ENCODE results near the gene TEKT3. TPM values are rescaled to one million over a fixed set of nuclear protein-coding genes. Genes with fewer than 3 reads are reported as not detected.

Gene TEKT3
- not detected in 2 replicates for total RNA-seq

GRCh38 chr17:15341385-15341849 is at the start of gene TEKT3:
TEKT3 (minus strand) TSS chr17:15341597; CDS start chr17:15331585, 10,012 bp downstream.
- peak; percentile 73 for DNase-seq

GRCh38 chr17:15388356-15389041 is 47.1 kb upstream of the TEKT3 start:
- no peak for DNase-seq

DNA sequence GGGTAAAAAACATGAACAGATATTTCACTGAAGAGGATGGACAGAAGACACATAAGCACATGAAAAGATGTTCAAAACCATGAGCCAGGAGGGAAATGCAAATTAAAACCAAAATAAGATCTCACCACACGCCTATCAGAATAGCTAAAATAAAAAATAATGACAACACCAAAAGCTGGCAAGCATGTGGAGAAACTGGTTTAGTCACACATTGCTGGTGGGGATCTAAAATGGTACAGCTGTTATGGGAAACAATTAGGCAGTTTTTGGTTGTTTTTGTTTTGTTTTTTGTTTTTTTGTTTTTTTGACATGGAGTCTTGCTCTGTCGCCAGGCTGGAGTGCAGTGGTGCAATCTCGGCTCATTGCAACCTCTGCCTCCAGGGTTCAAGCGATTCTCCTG is 44.7 kb upstream of the TEKT3 start:
- DNase-seq, result no peak

DNA sequence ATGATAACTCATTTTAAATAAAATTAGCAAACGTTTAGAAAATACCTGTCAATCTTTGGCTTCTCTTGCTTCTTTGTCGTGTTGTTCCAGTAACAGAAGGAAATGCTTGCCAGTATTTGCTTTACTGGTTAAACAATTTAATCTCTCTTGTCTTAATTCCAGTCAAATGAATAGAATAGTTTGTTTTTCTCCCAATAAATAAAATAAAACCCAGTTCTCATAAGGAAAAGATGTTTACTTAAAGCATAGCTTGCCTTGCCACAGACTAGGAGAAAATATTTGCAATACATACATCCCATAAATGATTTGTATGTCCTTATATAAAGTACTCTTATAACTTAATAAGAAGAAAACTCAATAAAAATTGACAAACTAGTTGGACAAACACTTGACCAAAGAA is 43.9 kb upstream of the TEKT3 start:
- DNase-seq, result no peak

DNA sequence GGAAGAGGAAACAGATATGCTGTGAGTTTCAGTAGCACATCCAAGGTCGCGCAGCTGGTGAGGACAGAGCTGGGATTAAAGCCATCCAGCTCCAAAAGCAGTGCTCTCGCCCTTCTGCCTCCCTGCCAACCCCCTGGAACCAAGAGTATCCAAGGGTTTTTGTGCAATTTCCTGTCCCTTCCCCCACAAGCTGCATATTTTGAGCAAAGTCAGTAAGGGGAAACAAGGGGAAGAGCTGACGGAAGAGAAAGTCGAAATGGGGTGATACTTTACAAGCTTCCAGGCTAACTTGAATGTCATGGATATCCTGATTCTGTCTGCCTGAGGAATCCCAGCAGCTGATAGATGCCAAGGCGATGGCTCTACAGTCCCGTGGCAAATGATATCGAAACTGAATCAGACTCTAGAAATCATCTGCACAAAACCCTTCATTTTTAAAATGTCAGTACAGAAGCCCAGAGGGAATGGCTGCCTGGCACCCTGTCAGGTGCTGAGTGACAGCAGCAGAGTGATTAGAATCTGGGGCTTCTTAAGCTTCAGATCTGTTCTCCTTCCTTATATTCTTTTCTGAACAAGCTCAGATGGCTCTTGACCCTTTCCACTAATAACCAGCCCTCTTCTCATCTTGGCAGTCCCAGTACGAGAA is 42.9 kb upstream of the TEKT3 start:
- DNase-seq, result peak; percentile 15

- no peak for DNase-seq
Measured at GRCh38 chr17:15382914-15383313, 41.5 kb upstream of the TEKT3 start.

GRCh38 chr17:15381707-15382106 is 40.3 kb upstream of the TEKT3 start:
- DNase-seq, result no peak

DNA sequence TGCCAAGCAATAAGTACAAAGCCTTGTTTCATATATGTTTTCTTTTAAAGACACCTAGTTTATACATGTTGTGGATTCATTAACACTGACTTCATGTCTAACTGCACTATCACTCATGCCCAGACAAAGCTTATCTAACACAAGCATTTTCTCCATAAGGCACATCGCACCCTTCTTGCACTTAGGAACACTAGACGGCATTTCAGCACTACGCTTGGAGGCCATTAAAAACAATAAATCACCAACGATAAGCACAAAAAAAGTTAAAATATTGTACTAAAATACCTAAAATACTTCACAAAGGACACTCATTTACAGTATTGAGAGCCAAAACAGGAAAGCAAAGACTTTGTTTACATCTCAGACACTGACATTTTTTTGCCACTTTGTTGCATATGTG is 39.0 kb upstream of the TEKT3 start:
- no peak for DNase-seq

GRCh38 chr17:15379659-15380058 is 38.3 kb upstream of the TEKT3 start:
- no peak for DNase-seq

DNA sequence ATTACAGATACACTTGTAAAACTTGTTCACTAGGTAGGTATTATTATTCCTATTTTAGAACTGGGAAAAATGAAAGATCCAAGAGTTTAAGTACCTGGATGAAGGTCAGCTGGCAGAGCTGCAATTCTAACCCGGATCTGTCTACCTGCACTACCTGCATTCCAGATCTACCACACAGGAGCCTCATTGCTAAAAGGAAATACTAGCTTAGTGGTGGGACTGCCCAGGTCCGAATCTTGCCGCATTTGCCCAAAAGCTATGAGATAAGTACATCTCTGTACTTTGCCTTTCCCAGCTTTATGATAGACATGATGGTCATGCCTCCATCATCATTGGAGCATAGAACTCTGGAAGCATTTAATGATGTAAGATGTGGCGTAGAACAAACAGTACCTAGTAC is 36.8 kb upstream of the TEKT3 start:
- no peak for DNase-seq

- DNase-seq, result no peak
Measured at GRCh38 chr17:15377616-15378015, 36.2 kb upstream of the TEKT3 start.

DNA sequence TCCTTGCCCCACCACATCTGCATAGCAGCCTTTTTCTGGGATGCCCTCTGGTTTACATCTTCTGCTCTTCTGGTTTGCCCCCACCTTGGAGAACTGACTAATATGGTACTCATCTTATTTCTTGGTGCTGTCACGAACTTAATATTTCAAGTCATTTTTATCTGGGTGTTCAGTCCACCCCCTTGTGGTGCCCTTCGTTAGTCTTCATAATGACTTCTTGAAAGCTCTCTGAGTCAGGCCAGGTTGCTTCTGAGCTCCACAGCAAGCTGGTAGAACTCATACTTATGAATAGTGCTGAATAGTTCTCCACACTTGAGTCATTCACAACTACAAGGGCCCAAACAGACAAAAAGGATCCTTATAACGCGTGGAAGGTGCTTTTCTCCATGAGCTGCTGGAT is 35.8 kb upstream of the TEKT3 start:
- DNase-seq, result no peak

GRCh38 chr17:15371376-15372130 is 30.2 kb upstream of the TEKT3 start:
- no peak for DNase-seq

DNA sequence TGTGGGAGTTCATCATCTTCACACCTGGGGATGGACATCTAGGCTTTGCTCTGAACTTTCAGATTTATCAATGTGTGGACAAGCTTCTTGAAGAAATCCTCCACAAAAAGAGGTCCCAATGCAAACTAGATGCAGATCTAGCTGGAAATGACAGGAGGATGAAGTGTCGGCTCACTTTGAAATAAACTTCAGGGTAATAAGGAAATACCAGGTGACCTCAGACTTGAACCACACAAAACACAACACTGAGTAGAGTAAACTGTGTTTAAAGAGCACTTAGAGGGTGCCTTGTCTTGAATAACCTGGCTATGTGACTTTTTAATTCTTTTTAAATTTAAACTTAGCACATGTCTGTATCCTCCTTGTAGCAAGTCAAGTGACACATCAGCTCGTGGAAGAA is 27.2 kb upstream of the TEKT3 start:
- DNase-seq, result no peak

GRCh38 chr17:15366026-15366425 is 24.6 kb upstream of the TEKT3 start:
- DNase-seq, result no peak

GRCh38 chr17:15364615-15365014 is 23.2 kb upstream of the TEKT3 start:
- no peak for DNase-seq

- DNase-seq, result no peak
Measured at GRCh38 chr17:15363702-15364101, 22.3 kb upstream of the TEKT3 start.

DNA sequence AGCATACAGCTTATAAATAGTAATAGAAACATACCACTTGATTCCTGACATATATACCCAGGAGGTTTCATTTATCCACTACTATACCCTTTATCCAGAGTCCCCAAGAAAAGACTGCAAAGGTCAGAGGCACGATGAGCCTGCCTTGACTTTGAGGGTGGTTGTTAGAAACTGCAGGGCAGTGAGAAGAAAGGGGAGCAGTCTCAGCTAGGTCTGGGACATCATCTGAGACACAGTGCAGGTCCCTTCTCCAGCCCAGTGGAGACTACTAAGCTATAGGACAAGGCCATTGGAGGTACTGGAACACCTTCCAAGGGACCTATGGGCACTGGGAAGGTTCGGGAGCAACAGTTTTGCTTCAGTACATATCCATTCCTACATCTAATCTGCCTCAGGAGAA is 20.2 kb upstream of the TEKT3 start:
- DNase-seq, result no peak

GRCh38 chr17:15361151-15361550 is 19.8 kb upstream of the TEKT3 start:
- no peak for DNase-seq

DNA sequence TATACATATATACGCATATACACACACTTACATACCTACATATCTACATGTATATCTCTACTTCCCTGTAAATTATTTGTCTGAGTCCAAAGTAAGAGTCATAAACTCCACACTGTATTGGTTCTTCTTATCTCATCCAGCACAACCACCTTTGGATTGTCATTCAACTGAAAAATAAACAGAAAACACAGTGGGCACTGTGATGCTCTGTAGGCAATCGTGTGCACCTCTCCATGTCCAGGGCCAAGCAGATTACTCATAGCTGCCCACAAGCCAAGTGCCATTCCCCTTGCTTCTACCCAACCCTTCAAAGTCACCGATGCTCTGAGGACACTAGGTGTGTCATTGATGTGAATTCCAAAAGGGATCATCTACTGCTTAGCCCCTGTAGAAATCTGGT is 12.9 kb upstream of the TEKT3 start:
- no peak for DNase-seq

GRCh38 chr17:15351925-15352324 is 10.5 kb upstream of the TEKT3 start:
- no peak for DNase-seq

- DNase-seq, result no peak
Measured at GRCh38 chr17:15351478-15351840, 10.1 kb upstream of the TEKT3 start.

- DNase-seq, result no peak
Measured at GRCh38 chr17:15350777-15351477, 9.5 kb upstream of the TEKT3 start.

Data from dermis blood vessel endothelial cell (primary cell).